WI38 (cell line): Measurements from ENCODE around the gene SPATA9.

ENCODE experiments used
- H3K4me3 ChIP-seq: 2 replicates; pipeline ENCODE4 v1.5.1; 2011; ENCODE audit warnings: low read depth, mild to moderate bottlenecking, control low read depth, low read length
- CTCF ChIP-seq: IDR thresholded peaks from 2 replicates; pipeline ENCODE4 v1.5.1; 2012; ENCODE audit warnings: low read depth, mild to moderate bottlenecking, control low read depth, low read length

The SPATA9 gene

GRCh38 chr5:95682891-95683290, at the start of gene SPATA9:
Gene SPATA9, minus strand, starts transcription at chr5:95682991. Its CDS starts 137 bp downstream, at chr5:95682854.
- TF ChIP-seq CTCF: no peak

GRCh38 chr5:95731571-95732554, 49.1 kb upstream of the SPATA9 start:
- no peak for TF ChIP-seq CTCF
- H3K4me3 ChIP-seq: peak overlapping the region; percentile 90

More at GRCh38 chr5:95682891-95683290, at the start of gene SPATA9:
- no peak within 1 kb of the TSS for H3K4me3 ChIP-seq

- peak within 1 kb of the TSS; percentile 90 for H3K4me3 ChIP-seq
- TF ChIP-seq CTCF: no peak
These were observed 48.2 kb upstream of the SPATA9 start, which contains the start of gene RHOBTB3 for GRCh38 chr5:95730730-95731570. Gene RHOBTB3, plus strand, starts transcription at chr5:95731336. Its CDS starts 347 bp downstream, at chr5:95731683.

- peak overlapping the region; percentile 90 for H3K4me3 ChIP-seq
- TF ChIP-seq CTCF: no peak
These were observed 47.4 kb upstream of the SPATA9 start for GRCh38 chr5:95730011-95730700.

- TF ChIP-seq CTCF: no peak
- no peak overlapping the region for H3K4me3 ChIP-seq
These were observed 46.6 kb upstream of the SPATA9 start for GRCh38 chr5:95729115-95730010.

- H3K4me3 ChIP-seq: no peak overlapping the region
- no peak for TF ChIP-seq CTCF
These were observed 45.8 kb upstream of the SPATA9 start for GRCh38 chr5:95728494-95729114.
